Coronary artery (tissue), 2 donors: ENCODE results near the gene FANCC.

Experiments used
- DNase-seq: peaks from one replicate; pipeline ENCODE4 v3.0.0-alpha.2; 2017; ENCODE audit warnings: low spot score
- H3K27ac ChIP-seq, 2 donors: fragments of 200-600 bp; sonication (generic); one replicate each; pipeline ENCODE4 v1.5.1; 2016 to 2019
- H3K4me3 ChIP-seq: fragments of 200-600 bp; sonication (generic); 2 replicates; pipeline ENCODE4 v1.5.1; 2016; ENCODE audit warnings: mild to moderate bottlenecking, moderate library complexity
- TF ChIP-seq, protein P1 (sequence below): fragments of 200-600 bp; sonication (generic); IDR thresholded peaks from one replicate; pipeline ENCODE4 v1.5.1; 2019; ENCODE audit warnings: antibody characterized with exemption

The FANCC gene

GRCh38 chr9:95315108-95315746 lies 2.3 kb downstream of the FANCC start:
- TF ChIP-seq, protein P1, sequence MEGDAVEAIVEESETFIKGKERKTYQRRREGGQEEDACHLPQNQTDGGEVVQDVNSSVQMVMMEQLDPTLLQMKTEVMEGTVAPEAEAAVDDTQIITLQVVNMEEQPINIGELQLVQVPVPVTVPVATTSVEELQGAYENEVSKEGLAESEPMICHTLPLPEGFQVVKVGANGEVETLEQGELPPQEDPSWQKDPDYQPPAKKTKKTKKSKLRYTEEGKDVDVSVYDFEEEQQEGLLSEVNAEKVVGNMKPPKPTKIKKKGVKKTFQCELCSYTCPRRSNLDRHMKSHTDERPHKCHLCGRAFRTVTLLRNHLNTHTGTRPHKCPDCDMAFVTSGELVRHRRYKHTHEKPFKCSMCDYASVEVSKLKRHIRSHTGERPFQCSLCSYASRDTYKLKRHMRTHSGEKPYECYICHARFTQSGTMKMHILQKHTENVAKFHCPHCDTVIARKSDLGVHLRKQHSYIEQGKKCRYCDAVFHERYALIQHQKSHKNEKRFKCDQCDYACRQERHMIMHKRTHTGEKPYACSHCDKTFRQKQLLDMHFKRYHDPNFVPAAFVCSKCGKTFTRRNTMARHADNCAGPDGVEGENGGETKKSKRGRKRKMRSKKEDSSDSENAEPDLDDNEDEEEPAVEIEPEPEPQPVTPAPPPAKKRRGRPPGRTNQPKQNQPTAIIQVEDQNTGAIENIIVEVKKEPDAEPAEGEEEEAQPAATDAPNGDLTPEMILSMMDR: no peak
- H3K4me3 ChIP-seq: no peak overlapping the region

GRCh38 chr9:95313010-95313498 lies 4.5 kb downstream of the FANCC start:
- Histone ChIP-seq H3K4me3 (peak overlapping the region; percentile 60), H3K27ac (no peak overlapping the region)
- TF ChIP-seq, protein P1: no peak
- DNase-seq: no peak

More at GRCh38 chr9:95315108-95315746, 2.3 kb downstream of the FANCC start:
- no peak for DNase-seq
- no peak overlapping the region for H3K27ac ChIP-seq

DNA sequence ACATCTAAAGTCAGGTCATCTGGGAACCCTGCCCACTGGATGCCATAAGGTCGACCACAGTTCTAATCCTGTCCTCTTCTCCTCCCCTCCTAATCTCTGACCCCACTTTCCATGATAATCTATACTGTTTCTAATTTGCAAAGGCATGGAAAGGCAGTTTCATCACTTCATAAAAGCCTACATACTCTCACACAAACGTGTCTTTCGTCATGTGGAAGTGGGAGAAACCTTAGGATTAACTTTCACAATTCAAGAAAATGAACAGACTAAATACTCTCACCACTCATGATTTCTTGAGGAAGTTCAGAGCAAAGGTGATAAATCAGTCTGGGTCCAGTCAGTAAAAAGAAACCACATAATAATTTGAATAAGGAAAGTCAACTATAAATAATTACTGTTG lies 5.5 kb downstream of the FANCC start:
- no peak overlapping the region for H3K27ac ChIP-seq
- TF ChIP-seq, protein P1: no peak
- H3K4me3 ChIP-seq: no peak overlapping the region
- no peak for DNase-seq

DNA sequence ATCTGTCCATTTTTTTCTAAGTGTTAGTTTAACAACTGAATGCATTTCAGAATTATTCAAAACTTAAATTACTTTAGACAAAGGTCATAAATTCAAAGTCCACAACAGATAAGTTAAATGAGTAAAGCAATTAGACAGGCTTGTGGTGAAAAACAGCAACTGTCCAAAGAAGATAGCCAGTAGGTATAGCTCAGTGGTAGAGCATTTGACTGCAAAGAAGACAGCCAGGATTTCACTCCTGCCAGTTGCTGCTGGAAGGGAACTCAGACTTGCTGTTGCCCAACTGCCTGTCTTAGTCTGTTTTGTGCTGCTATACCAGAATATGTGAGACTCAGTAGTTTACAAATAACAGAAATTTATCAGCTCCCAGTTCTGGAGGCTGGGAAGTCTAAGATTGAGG lies 10.0 kb downstream of the FANCC start:
- DNase-seq: no peak
- Histone ChIP-seq H3K27ac (no peak overlapping the region), H3K4me3 (no peak overlapping the region)
- TF ChIP-seq, protein P1: no peak

GRCh38 chr9:95306819-95307218 lies 10.7 kb downstream of the FANCC start:
- no peak for DNase-seq
- TF ChIP-seq, protein P1: no peak
- Histone ChIP-seq H3K4me3 (no peak overlapping the region), H3K27ac (no peak overlapping the region)

DNA sequence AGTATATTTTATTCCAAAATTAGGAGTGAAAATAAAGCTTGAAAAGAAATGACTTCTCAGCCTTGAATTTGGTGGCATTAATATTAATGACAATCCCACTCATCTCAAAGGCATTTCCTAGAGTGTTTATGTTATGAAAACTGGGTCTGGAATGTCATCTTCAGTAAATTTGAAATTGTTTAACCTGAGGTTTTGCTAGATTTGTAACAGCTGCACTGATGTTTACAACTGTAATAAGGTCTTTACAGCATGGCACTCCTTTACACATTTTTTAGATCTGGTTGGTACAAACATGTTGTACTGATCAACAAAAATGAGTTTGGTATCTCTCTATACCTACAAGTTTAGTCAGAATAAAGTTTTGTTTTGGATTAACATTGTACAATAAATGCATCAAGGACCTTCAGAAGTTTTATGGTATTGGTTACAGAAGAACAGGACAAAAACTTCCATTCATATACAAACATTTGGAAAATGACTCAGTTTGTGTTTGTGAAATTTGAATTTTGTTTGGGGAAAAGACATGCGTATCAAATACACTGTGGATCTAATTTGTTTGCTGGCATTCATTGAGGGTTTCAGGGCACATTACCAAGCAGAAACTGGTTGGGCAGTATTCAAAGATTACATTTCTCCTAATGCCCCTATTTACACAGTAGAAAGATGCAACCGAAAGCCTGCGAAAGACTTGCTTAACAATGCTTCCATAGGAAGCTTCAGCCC lies 11.6 kb downstream of the FANCC start:
- TF ChIP-seq, protein P1: no peak
- Histone ChIP-seq H3K4me3 (no peak overlapping the region), H3K27ac (no peak overlapping the region)
- no peak for DNase-seq

- Histone ChIP-seq H3K27ac (no peak overlapping the region), H3K4me3 (no peak overlapping the region)
- TF ChIP-seq, protein P1: no peak
- DNase-seq: no peak
These were observed 15.0 kb downstream of the FANCC start for GRCh38 chr9:95302479-95302878.
